Measurements from ENCODE around the gene AQP12A.

DNA sequence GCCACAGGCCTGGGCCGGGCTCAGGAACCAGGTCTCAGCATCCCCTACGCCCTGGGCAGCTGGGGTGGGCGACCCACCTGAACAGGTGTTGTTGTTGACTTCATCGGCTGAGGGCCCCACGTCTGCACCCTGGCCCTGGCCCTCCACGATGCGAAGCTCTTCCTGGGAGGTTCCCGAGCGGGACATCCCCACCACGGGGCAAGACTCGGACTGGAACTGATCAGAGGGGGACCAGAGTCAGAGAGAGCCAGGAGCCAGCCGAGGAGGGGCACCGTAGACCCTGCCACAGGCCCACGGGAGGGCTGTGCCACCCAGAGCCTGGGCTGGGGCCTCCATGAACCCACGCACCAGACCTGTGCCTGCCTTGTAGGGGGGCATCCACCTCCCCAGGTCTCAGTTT lies 54.3 kb downstream of the AQP12A start:
- TF ChIP-seq, protein P1, sequence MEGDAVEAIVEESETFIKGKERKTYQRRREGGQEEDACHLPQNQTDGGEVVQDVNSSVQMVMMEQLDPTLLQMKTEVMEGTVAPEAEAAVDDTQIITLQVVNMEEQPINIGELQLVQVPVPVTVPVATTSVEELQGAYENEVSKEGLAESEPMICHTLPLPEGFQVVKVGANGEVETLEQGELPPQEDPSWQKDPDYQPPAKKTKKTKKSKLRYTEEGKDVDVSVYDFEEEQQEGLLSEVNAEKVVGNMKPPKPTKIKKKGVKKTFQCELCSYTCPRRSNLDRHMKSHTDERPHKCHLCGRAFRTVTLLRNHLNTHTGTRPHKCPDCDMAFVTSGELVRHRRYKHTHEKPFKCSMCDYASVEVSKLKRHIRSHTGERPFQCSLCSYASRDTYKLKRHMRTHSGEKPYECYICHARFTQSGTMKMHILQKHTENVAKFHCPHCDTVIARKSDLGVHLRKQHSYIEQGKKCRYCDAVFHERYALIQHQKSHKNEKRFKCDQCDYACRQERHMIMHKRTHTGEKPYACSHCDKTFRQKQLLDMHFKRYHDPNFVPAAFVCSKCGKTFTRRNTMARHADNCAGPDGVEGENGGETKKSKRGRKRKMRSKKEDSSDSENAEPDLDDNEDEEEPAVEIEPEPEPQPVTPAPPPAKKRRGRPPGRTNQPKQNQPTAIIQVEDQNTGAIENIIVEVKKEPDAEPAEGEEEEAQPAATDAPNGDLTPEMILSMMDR (IDR thresholded peaks at IDR 0.05): no peak
- TF ChIP-seq, protein P2, sequence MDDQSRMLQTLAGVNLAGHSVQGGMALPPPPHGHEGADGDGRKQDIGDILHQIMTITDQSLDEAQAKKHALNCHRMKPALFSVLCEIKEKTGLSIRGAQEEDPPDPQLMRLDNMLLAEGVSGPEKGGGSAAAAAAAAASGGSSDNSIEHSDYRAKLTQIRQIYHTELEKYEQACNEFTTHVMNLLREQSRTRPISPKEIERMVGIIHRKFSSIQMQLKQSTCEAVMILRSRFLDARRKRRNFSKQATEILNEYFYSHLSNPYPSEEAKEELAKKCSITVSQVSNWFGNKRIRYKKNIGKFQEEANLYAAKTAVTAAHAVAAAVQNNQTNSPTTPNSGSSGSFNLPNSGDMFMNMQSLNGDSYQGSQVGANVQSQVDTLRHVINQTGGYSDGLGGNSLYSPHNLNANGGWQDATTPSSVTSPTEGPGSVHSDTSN (IDR thresholded peaks at IDR 0.05): no peak
- TF ChIP-seq POLR2AphosphoS5 (IDR thresholded peaks at IDR 0.05; ENCODE audit: low read depth, low read length) (no peak), SIN3A (IDR thresholded peaks at IDR 0.05; ENCODE audit: borderline replicate concordance, low read depth, low read length) (no peak), EZH2phosphoT487 (IDR thresholded peaks at IDR 0.05; ENCODE audit: borderline replicate concordance, low read depth) (no peak)
- TF ChIP-seq, protein P3, sequence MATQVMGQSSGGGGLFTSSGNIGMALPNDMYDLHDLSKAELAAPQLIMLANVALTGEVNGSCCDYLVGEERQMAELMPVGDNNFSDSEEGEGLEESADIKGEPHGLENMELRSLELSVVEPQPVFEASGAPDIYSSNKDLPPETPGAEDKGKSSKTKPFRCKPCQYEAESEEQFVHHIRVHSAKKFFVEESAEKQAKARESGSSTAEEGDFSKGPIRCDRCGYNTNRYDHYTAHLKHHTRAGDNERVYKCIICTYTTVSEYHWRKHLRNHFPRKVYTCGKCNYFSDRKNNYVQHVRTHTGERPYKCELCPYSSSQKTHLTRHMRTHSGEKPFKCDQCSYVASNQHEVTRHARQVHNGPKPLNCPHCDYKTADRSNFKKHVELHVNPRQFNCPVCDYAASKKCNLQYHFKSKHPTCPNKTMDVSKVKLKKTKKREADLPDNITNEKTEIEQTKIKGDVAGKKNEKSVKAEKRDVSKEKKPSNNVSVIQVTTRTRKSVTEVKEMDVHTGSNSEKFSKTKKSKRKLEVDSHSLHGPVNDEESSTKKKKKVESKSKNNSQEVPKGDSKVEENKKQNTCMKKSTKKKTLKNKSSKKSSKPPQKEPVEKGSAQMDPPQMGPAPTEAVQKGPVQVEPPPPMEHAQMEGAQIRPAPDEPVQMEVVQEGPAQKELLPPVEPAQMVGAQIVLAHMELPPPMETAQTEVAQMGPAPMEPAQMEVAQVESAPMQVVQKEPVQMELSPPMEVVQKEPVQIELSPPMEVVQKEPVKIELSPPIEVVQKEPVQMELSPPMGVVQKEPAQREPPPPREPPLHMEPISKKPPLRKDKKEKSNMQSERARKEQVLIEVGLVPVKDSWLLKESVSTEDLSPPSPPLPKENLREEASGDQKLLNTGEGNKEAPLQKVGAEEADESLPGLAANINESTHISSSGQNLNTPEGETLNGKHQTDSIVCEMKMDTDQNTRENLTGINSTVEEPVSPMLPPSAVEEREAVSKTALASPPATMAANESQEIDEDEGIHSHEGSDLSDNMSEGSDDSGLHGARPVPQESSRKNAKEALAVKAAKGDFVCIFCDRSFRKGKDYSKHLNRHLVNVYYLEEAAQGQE (IDR thresholded peaks at IDR 0.05; ENCODE audit: low read depth, low read length): no peak

Measured in SK-N-SH (cell line).